Measurements from ENCODE around the gene ATG2B. TPM values are rescaled to one million over a fixed set of nuclear protein-coding genes. Genes with fewer than 3 reads are reported as not detected.

ATG2B gene
- total RNA-seq, 1 experiment from 2014 or later: 11.6 TPM

GRCh38 chr14:96254687-96255086, 108.5 kb downstream of the ATG2B start:
- POLR2A ChIA-PET (ENCODE audit: unreplicated experiment): no interaction called here
- DNase-seq (no peak), ATAC-seq (no peak)
- H3K79me2 ChIP-seq (ENCODE audit: low read length): no peaks in the 10 kb centered on the region
- H3K27me3 ChIP-seq (ENCODE audit: low read length): peaks cover 17% of the 10 kb centered on the region
- no peak overlapping the region for H3K4me3 ChIP-seq (ENCODE audit: low read length)
- H3K9ac ChIP-seq (ENCODE audit: low read length): no peak overlapping the region
- intact Hi-C loops (cut with micrococcal nuclease): no loop called here
- no peak overlapping the region for H3K27ac ChIP-seq (ENCODE audit: low read length)
- H3K36me3 ChIP-seq (ENCODE audit: low read depth, low read length): no peaks in the 10 kb centered on the region
- H3K9me2 ChIP-seq (replicated peaks; ENCODE audit: low read length): no peaks in the 10 kb centered on the region
- no peak overlapping the region for H3K4me2 ChIP-seq (ENCODE audit: low read length)
- no peak for TF ChIP-seq EZH2phosphoT487 (IDR thresholded peaks at IDR 0.05; ENCODE audit: borderline replicate concordance, low read length)
- TF ChIP-seq EZH2 (IDR thresholded peaks at IDR 0.05; ENCODE audit: low read length, unreplicated experiment): no peak
- no peaks in the 10 kb centered on the region for H3K9me3 ChIP-seq (ENCODE audit: low read length)
- H3K4me1 ChIP-seq (ENCODE audit: insufficient read depth, low read length): 0 out of 2 replicates have a peak, but pooled peaks cover 7% of the 10 kb centered on the region
- H4K20me1 ChIP-seq (ENCODE audit: low read length): no peaks in the 10 kb centered on the region
- no peak overlapping the region for H2AFZ ChIP-seq (ENCODE audit: low read length)
- CTCF ChIA-PET: no interaction called here
- H3F3A ChIP-seq (ENCODE audit: low read length, unreplicated experiment): no peaks in the 10 kb centered on the region
- no TSS peak for BruUV-seq (replicated peaks)

DNA sequence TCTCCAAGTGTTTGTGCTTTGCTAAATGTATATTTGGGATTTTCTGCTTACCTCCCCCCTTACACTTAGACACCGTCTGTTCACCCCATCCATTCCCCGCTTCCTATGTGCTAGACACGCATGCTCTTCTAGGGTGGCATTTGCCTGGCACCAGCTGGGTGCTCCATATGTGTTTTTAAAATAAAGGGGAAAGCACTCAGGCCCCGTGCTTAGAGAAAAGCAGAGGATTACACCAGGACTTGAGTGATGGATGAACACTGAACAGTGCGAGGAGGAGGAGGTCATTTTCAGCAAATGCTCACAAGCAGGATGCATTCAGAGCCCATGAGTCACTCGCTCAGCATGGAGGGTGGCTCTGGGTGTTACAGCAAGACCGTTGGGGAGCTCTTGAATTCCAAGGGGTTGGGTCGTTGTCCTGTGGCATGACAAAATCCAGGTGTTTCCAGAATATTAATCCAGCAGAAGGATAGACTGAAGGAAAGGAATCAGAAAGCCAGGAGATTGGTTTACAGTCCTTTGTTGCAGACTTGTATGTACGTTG, 110.1 kb downstream of the ATG2B start:
- H3K27ac ChIP-seq (ENCODE audit: low read length): no peak overlapping the region
- ATAC-seq: peak; percentile 75
- H3F3A ChIP-seq (ENCODE audit: low read length, unreplicated experiment): no peaks in the 10 kb centered on the region
- no TSS peak for BruUV-seq (replicated peaks)
- H3K79me2 ChIP-seq (ENCODE audit: low read length): no peaks in the 10 kb centered on the region
- H3K27me3 ChIP-seq (ENCODE audit: low read length): peaks cover 17% of the 10 kb centered on the region
- H4K20me1 ChIP-seq (ENCODE audit: low read length): no peaks in the 10 kb centered on the region
- H3K4me2 ChIP-seq (ENCODE audit: low read length): no peak overlapping the region
- H3K36me3 ChIP-seq (ENCODE audit: low read depth, low read length): no peaks in the 10 kb centered on the region
- DNase-seq: peak; percentile 47
- H3K4me3 ChIP-seq (ENCODE audit: low read length): no peak overlapping the region
- H3K9me3 ChIP-seq (ENCODE audit: low read length): no peaks in the 10 kb centered on the region
- CTCF ChIA-PET: no interaction called here
- intact Hi-C loops (cut with micrococcal nuclease): no loop called here
- H2AFZ ChIP-seq (ENCODE audit: low read length): no peak overlapping the region
- POLR2A ChIA-PET (ENCODE audit: unreplicated experiment): no interaction called here
- no peaks in the 10 kb centered on the region for H3K9me2 ChIP-seq (replicated peaks; ENCODE audit: low read length)
- H3K9ac ChIP-seq (ENCODE audit: low read length): no peak overlapping the region
- TF ChIP-seq EZH2 (IDR thresholded peaks at IDR 0.05; ENCODE audit: low read length, unreplicated experiment) (no peak), EZH2phosphoT487 (IDR thresholded peaks at IDR 0.05; ENCODE audit: borderline replicate concordance, low read length) (no peak)
- TF ChIP-seq, protein P1, sequence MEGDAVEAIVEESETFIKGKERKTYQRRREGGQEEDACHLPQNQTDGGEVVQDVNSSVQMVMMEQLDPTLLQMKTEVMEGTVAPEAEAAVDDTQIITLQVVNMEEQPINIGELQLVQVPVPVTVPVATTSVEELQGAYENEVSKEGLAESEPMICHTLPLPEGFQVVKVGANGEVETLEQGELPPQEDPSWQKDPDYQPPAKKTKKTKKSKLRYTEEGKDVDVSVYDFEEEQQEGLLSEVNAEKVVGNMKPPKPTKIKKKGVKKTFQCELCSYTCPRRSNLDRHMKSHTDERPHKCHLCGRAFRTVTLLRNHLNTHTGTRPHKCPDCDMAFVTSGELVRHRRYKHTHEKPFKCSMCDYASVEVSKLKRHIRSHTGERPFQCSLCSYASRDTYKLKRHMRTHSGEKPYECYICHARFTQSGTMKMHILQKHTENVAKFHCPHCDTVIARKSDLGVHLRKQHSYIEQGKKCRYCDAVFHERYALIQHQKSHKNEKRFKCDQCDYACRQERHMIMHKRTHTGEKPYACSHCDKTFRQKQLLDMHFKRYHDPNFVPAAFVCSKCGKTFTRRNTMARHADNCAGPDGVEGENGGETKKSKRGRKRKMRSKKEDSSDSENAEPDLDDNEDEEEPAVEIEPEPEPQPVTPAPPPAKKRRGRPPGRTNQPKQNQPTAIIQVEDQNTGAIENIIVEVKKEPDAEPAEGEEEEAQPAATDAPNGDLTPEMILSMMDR (conservative IDR thresholded peaks at IDR 0.05; ENCODE audit: low read depth, low read length): no peak
- 0 out of 2 replicates have a peak, but pooled peaks cover 7% of the 10 kb centered on the region for H3K4me1 ChIP-seq (ENCODE audit: insufficient read depth, low read length)

- DNase-seq (no peak), ATAC-seq (no peak)
- H3K27ac ChIP-seq (ENCODE audit: low read length): no peak overlapping the region
- no peak overlapping the region for H2AFZ ChIP-seq (ENCODE audit: low read length)
- POLR2A ChIA-PET (ENCODE audit: unreplicated experiment): no interaction called here
- CTCF ChIA-PET: no interaction called here
- no peak overlapping the region for H3K4me2 ChIP-seq (ENCODE audit: low read length)
- H3K9me2 ChIP-seq (replicated peaks; ENCODE audit: low read length): no peaks in the 10 kb centered on the region
- H3K9ac ChIP-seq (ENCODE audit: low read length): no peak overlapping the region
- no peaks in the 10 kb centered on the region for H3K79me2 ChIP-seq (ENCODE audit: low read length)
- no peaks in the 10 kb centered on the region for H3F3A ChIP-seq (ENCODE audit: low read length, unreplicated experiment)
- H3K9me3 ChIP-seq (ENCODE audit: low read length): no peaks in the 10 kb centered on the region
- no peaks in the 10 kb centered on the region for H4K20me1 ChIP-seq (ENCODE audit: low read length)
- intact Hi-C loops (cut with micrococcal nuclease): no loop called here
- H3K36me3 ChIP-seq (ENCODE audit: low read depth, low read length): no peaks in the 10 kb centered on the region
- H3K27me3 ChIP-seq (ENCODE audit: low read length): peaks cover 17% of the 10 kb centered on the region
- no TSS peak for BruUV-seq (replicated peaks)
- no peak overlapping the region for H3K4me3 ChIP-seq (ENCODE audit: low read length)
- 0 out of 2 replicates have a peak, but pooled peaks cover 7% of the 10 kb centered on the region for H3K4me1 ChIP-seq (ENCODE audit: insufficient read depth, low read length)
- TF ChIP-seq, protein P1 (conservative IDR thresholded peaks at IDR 0.05; ENCODE audit: low read depth, low read length): no peak
- TF ChIP-seq EZH2 (IDR thresholded peaks at IDR 0.05; ENCODE audit: low read length, unreplicated experiment) (no peak), EZH2phosphoT487 (IDR thresholded peaks at IDR 0.05; ENCODE audit: borderline replicate concordance, low read length) (no peak)
Measured at GRCh38 chr14:96252323-96252998, 110.7 kb downstream of the ATG2B start.
